ENCODE measurements around the gene TDRD7. TPM values are rescaled to one million over a fixed set of nuclear protein-coding genes. Genes with fewer than 3 reads are reported as not detected.

The TDRD7 gene
- total and polyA plus RNA-seq, 2 of the 8 experiments (the other 6 are each of a cell fraction or from before 2014, with no cell fraction given): 1.2 to 2.3 TPM

- TF ChIP-seq, protein P1, sequence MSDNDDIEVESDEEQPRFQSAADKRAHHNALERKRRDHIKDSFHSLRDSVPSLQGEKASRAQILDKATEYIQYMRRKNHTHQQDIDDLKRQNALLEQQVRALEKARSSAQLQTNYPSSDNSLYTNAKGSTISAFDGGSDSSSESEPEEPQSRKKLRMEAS (IDR thresholded peaks at IDR 0.05): no peak
- TF ChIP-seq TAF1 (IDR thresholded peaks at IDR 0.05; ENCODE audit: low read depth, low read length) (no peak), BRCA1 (IDR thresholded peaks at IDR 0.05; ENCODE audit: low read depth, low read length) (no peak), BCL11A (IDR thresholded peaks at IDR 0.05; ENCODE audit: low read depth in 2 of 2, low read length in 2 of 2) (no peak), SRF (IDR thresholded peaks at IDR 0.05; ENCODE audit: low read depth, low read length) (no peak)
These were observed 14.7 kb upstream of the TDRD7 start (continued) for GRCh38 chr9:97397220-97397619.

All from H1 (cell line).